Spleen (tissue), 7 donors: Measurements from ENCODE around the gene TTLL8.

Experiments
- CTCF ChIP-seq, 11 experiments: fragments of 200-600 bp in 7 of 11; fragments of 450-650 bp in 4 of 11; sonication (generic) in 4 of 11; IDR thresholded peaks in 8 of 11; conservative IDR thresholded peaks in 3 of 11; 1 replicate in 7 of 11; 2 replicates in 4 of 11; pipeline versions ENCODE4 v1.4.0 to v1.8.0; 2016 to 2021; ENCODE audit warnings: antibody characterized with exemption in 11 of 11, inconsistent platforms in 4 of 11, mild to moderate bottlenecking in 1 of 11
- POLR2AphosphoS5 ChIP-seq, 3 donors: sonication (generic); formaldehyde crosslinking; IDR thresholded peaks; one replicate each; pipeline ENCODE4 v1.5.1; 2017; ENCODE audit warnings: antibody characterized with exemption in 3 of 3
- donor health status: DM: no; HTN: no; CAD: no; lungs with moderate emphysema.
- donor health status: DM: no; HTN: no; CAD: no.
- donor health status: DM: no; HTN: no; CAD: no.

DNA sequence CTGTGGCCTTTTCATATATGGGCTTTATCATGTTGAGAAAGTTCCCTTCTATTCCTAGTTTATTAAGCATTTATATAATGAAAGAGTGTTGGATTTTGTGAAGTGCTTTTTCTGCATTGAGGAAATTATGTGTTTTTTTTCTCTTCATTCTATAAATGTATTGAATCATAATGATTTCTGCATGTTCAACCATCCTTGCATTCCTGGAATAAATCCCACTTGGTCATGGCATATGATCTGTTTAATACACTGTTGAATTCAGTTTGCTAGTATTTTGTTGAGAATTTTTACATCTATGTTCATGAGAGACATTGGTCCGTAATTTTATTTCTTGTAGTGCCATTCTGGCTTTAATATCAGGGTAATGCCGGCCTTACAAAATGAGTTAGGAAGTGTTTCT, 71.8 kb downstream of the TTLL8 start:
- TF ChIP-seq CTCF (IDR thresholded peaks at IDR 0.05 in 8 of 11, conservative IDR thresholded peaks at IDR 0.05 in 3 of 11): no peak
- no peak for TF ChIP-seq POLR2AphosphoS5 (IDR thresholded peaks at IDR 0.05)
